Breast epithelium (tissue), 4 donors: ENCODE results near the gene ARHGAP15. TPM values are rescaled to one million over a fixed set of nuclear protein-coding genes. Genes with fewer than 3 reads are reported as not detected.

Experiments used
- DNase-seq, 2 donors: peaks; one replicate each; pipeline ENCODE4 v3.0.0-alpha.2; 2019; ENCODE audit warnings: low spot score in 2 of 2
- H3K27ac ChIP-seq, 2 donors: fragments of 200-600 bp; sonication (generic) in 1 of 2; one replicate each; pipeline ENCODE4 v1.5.1; 2016 to 2019; ENCODE audit warnings: mild to moderate bottlenecking in 1 of 2
- H3K27me3 ChIP-seq, 2 donors: fragments of 200-600 bp; sonication (generic) in 1 of 2; one replicate each; pipeline versions ENCODE4 v1.5.1 to v1.6.0; 2017 to 2019; ENCODE audit warnings: control low read depth in 1 of 2, mild to moderate bottlenecking in 1 of 2
- H3K36me3 ChIP-seq: fragments of 200-600 bp; one replicate; pipeline ENCODE4 v1.5.1; 2019
- H3K4me1 ChIP-seq, 2 donors: fragments of 200-600 bp; sonication (generic); one replicate each; pipeline ENCODE4 v1.5.1; 2016 to 2019; ENCODE audit warnings: control low read depth in 1 of 2
- H3K4me3 ChIP-seq, 3 donors: fragments of 200-600 bp; sonication (generic); 1 replicate in 2 of 3; 2 replicates in 1 of 3; pipeline ENCODE4 v1.5.1; 2016 to 2019; ENCODE audit warnings: mild to moderate bottlenecking in 3 of 3, moderate library complexity in 2 of 3
- H3K9me3 ChIP-seq, 2 donors: fragments of 200-600 bp; sonication (generic) in 1 of 2; one replicate each; pipeline ENCODE4 v1.5.1; 2016 to 2019; ENCODE audit warnings: control low read depth in 1 of 2
- CTCF ChIP-seq, 3 donors: fragments of 450-650 bp; IDR thresholded peaks; one replicate each; pipeline ENCODE4 v1.5.1; 2016 to 2017; ENCODE audit warnings: antibody characterized with exemption in 3 of 3, mild to moderate bottlenecking in 3 of 3, moderate library complexity in 3 of 3
- POLR2A ChIP-seq: fragments of 450-650 bp; IDR thresholded peaks from one replicate; pipeline ENCODE4 v1.6.1; 2016; ENCODE audit warnings: antibody characterized with exemption, mild to moderate bottlenecking, moderate library complexity
- POLR2AphosphoS5 ChIP-seq, 3 donors: sonication (generic); formaldehyde crosslinking; IDR thresholded peaks; one replicate each; pipeline ENCODE4 v1.6.1; 2017; ENCODE audit warnings: antibody characterized with exemption in 3 of 3
- intact Hi-C: fragments of 100-400 bp; cut with DNase I; formaldehyde crosslinking; loops from one replicate; pipeline ENCODE4 v1.15.1; 2023; ENCODE audit warnings: low total_unique reads
- total RNA-seq, 3 donors: library from RNA; depleted of rRNA; stranded (reverse); fragments of >200 nt; gene quantifications; one replicate each; pipeline ENCODE4 v1.1.0, GENCODE V29; 2016

The ARHGAP15 gene
- total RNA-seq, 3 donors from 2014 or later: 8.9 to 13.4 (median 10.7) TPM

- no peaks in the 10 kb centered on the region for H3K9me3 ChIP-seq
These were observed 218.7 kb downstream of the ARHGAP15 start for GRCh38 chr2:143347901-143348414.

DNA sequence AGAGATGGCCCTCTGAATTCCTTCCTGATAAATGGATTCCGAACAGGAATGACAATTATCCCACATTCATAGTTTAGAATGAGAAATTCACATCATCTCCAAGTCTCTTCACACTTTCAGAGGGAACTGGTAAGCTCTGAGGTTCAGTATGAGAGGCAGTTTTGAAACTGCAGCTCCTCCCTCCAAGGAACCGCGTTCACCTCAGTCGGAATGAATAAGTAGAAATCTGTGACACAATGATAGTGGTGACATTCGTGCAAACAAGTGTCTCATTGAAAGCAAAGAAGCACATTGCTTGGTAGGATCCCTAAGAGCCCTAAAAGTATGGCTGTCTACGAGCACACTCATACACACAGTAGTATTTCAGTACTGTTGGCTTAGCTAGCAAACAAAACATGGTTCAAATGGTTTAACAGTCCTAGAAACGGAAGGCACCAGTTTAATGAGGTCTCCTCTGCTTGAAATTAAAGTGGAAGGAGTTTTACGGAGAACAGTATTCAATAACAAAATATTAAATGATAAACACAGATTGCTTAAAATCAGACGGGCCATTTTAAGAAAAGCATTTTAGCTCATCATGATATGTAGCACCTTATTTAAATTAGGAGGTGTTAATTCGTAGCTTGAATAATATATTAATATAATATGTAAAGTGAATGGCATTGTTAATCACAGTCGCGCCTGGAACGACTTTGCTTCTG lies 225.0 kb downstream of the ARHGAP15 start:
- no peaks in the 10 kb centered on the region for H3K9me3 ChIP-seq
- no peak overlapping the region for H3K4me3 ChIP-seq
- no peak for DNase-seq
- intact Hi-C loops: no loop called here
- H3K36me3 ChIP-seq: no peaks in the 10 kb centered on the region
- H3K27ac ChIP-seq: no peak overlapping the region
- no peaks in the 10 kb centered on the region for H3K4me1 ChIP-seq
- no peak for TF ChIP-seq POLR2AphosphoS5 (IDR thresholded peaks at IDR 0.05)
- TF ChIP-seq POLR2A: no peak
- no peak for TF ChIP-seq CTCF (IDR thresholded peaks at IDR 0.05)
- no peaks in the 10 kb centered on the region for H3K27me3 ChIP-seq

More at GRCh38 chr2:143347901-143348414, 218.7 kb downstream of the ARHGAP15 start:
- no peak for TF ChIP-seq POLR2AphosphoS5 (IDR thresholded peaks at IDR 0.05)
- TF ChIP-seq CTCF (IDR thresholded peaks at IDR 0.05): no peak
- TF ChIP-seq POLR2A: no peak
- intact Hi-C loops: no loop called here
- no peaks in the 10 kb centered on the region for H3K27me3 ChIP-seq
- H3K4me1 ChIP-seq: no peaks in the 10 kb centered on the region
- H3K36me3 ChIP-seq: no peaks in the 10 kb centered on the region
- H3K27ac ChIP-seq: no peak overlapping the region
- DNase-seq: no peak
- H3K4me3 ChIP-seq: no peak overlapping the region

GRCh38 chr2:143355870-143356269 lies 226.7 kb downstream of the ARHGAP15 start:
- Histone ChIP-seq H3K27ac (no peak overlapping the region), H3K9me3 (no peaks in the 10 kb centered on the region), H3K36me3 (no peaks in the 10 kb centered on the region), H3K4me1 (no peaks in the 10 kb centered on the region), H3K27me3 (no peaks in the 10 kb centered on the region), H3K4me3 (no peak overlapping the region)
- no peak for TF ChIP-seq POLR2AphosphoS5 (IDR thresholded peaks at IDR 0.05)
- TF ChIP-seq POLR2A: no peak
- TF ChIP-seq CTCF (IDR thresholded peaks at IDR 0.05): no peak
- intact Hi-C loops: no loop called here
- no peak for DNase-seq

DNA sequence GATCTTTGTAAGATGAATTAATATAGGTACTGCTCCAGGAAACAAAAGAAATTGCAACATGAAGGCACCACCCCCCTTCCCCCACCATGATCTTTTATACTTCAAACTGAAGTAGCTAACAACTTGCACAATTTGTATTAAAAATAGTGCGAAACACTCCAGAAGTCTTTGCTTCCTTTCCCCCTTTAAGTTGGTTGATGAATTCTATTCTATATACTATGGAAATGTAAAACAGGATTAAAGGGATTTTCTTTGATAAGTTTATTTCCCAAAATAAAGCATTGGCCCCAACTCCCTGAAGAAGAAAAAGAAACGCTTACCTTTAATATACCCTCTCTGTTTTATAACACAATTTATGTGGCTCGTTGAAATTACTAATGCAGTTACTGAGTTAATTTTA lies 227.1 kb downstream of the ARHGAP15 start:
- H3K4me1 ChIP-seq: no peaks in the 10 kb centered on the region
- no peaks in the 10 kb centered on the region for H3K27me3 ChIP-seq
- H3K27ac ChIP-seq: no peak overlapping the region
- intact Hi-C loops: no loop called here
- TF ChIP-seq CTCF (IDR thresholded peaks at IDR 0.05) (no peak), POLR2AphosphoS5 (IDR thresholded peaks at IDR 0.05) (no peak), POLR2A (no peak)
- DNase-seq: no peak
- H3K36me3 ChIP-seq: no peaks in the 10 kb centered on the region
- H3K9me3 ChIP-seq: no peaks in the 10 kb centered on the region
- H3K4me3 ChIP-seq: no peak overlapping the region

DNA sequence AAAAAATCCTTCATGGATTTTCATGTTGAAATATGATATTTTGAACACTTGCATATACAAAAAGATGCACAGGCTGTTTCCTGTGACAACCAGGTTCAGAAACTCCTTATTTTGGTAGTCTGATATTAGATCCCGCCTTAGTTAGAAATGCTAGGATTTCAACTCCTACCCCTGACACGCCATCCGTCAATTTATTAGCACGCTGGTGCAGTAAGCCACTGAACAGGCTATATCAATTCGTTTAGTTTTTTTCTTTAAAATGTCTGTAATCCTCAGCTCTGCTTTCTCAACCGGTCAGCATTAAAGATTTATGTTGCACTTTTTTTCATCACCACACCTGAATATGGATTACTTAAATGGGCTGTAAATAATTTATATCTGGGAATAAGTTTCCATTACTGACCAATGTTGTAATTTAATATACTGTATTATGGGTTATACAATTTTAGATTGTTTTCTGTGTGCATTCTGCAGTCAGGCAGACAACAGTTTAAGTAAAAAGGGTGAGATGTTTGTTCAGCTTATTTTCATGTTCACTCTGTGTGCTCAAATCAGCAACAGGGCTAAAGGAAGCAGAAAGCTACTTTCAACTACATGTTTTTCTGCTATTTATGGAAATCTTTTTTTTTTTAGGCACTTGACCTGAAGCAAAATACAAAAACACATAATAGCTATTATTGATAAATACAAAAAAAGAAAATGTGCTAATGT lies 227.7 kb downstream of the ARHGAP15 start:
- no peaks in the 10 kb centered on the region for H3K4me1 ChIP-seq
- no peaks in the 10 kb centered on the region for H3K27me3 ChIP-seq
- no peaks in the 10 kb centered on the region for H3K36me3 ChIP-seq
- no peaks in the 10 kb centered on the region for H3K9me3 ChIP-seq
- no peak overlapping the region for H3K27ac ChIP-seq
- no peak overlapping the region for H3K4me3 ChIP-seq
- no peak for DNase-seq
- intact Hi-C loops: no loop called here
- TF ChIP-seq POLR2A: no peak
- no peak for TF ChIP-seq CTCF (IDR thresholded peaks at IDR 0.05)
- TF ChIP-seq POLR2AphosphoS5 (IDR thresholded peaks at IDR 0.05): no peak
